ENCODE data around the gene SMAD2. TPM values are rescaled to one million over a fixed set of nuclear protein-coding genes. Genes with fewer than 3 reads are reported as not detected.

SMAD2 gene
- polyA plus RNA-seq, 1 experiment, result 95.8 TPM

DNA sequence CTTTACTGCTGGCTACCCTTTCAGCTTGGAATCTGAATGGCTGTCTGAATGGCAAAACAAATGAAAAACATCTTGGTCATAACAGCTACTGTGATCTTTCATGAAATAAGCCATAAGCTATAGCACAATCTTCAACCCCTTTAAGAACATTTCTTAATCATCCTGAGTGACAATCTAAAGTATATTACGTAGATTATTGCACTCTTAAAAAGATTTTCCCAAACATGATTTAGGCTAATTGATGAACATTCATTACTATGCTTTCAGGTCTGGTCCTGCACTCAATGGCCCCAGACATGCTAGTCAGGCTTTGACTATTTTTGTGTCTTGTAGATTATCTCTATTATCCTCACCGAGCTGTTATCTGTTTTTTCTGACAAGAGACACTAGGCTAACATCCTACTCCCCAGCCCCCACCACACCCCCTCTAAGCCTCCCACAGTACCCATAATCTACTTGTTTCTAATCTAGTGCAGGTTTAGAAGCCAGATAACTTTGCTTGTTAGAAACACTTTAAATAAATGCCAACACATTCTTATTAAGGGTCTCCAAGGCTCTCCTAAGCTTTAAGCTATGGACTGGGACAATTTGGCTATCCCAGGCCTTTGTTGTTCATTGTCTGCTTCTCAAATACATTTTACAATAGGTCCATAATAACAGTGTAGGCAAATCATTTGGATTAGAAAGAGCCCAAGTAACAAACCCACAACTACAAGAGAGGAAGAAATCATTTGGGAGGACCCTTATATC lies 4.2 kb downstream of the SMAD2 start:
- H3K27ac ChIP-seq (ENCODE audit: low read depth, low read length), result no peak overlapping the region
- no peak for DNase-seq (ENCODE audit: low read depth, low spot score)
- H3K9me3 ChIP-seq (ENCODE audit: control insufficient read depth, insufficient read depth, low read length), result no peaks in the 10 kb centered on the region; the same call in 1 of the 2 replicates
- no peak overlapping the region for H3K4me3 ChIP-seq (ENCODE audit: low read depth, low read length)
- POLR2A ChIA-PET, result no interaction called here
- CTCF ChIA-PET, result no interaction called here
- TF ChIP-seq CTCF (IDR thresholded peaks at IDR 0.05; ENCODE audit: low read depth, low read length), result no peak
- H3K27me3 ChIP-seq (ENCODE audit: control insufficient read depth, insufficient read depth, low read length), result no peaks in the 10 kb centered on the region

- POLR2A ChIA-PET, result no interaction called here
- CTCF ChIA-PET, result no interaction called here
- H3K27me3 ChIP-seq (ENCODE audit: control insufficient read depth, insufficient read depth, low read length), result no peaks in the 10 kb centered on the region
- H3K9me3 ChIP-seq (ENCODE audit: control insufficient read depth, insufficient read depth, low read length), result no peaks in the 10 kb centered on the region
- no peak for TF ChIP-seq CTCF (IDR thresholded peaks at IDR 0.05; ENCODE audit: low read depth, low read length)
- DNase-seq (ENCODE audit: low read depth, low spot score), result no peak
- no peak overlapping the region for H3K27ac ChIP-seq (ENCODE audit: low read depth, low read length)
- no peak overlapping the region for H3K4me3 ChIP-seq (ENCODE audit: low read depth, low read length)
Measured at GRCh38 chr18:47919916-47920315, 10.5 kb downstream of the SMAD2 start.

DNA sequence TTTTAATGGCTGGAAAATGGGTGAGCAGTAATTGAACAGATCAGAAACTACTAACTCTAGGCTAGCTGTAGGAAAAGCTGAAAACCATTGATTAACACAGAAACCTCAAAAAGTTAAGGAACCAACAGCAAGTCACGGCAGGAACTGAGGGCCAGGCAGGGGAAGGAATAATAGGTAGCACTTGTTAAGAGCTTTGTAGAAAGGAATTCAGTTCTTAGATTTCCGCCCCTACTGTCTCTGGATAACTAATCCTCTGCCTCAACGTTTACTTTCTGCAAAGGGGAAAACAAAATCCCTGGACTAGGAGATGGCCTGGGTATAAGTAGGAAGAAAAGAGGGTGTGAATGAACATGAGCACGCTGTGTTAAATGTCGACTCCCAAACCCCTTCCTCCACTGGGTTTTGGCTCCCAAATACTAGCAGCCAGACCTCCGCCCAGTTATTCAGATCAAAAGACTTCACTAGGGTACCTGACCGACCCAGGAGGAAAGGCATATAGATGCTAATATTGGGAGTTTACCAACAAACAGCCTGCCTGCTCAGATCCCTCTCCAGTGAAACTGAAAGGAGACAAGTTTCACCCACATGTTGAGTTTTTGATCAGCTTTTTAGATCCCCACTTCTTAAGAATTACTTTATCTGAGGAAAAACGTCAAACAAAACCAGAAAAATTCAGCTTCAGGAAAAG lies 12.4 kb downstream of the SMAD2 start:
- H3K4me3 ChIP-seq (ENCODE audit: low read depth, low read length), result no peak overlapping the region
- no peak for DNase-seq (ENCODE audit: low read depth, low spot score)
- ChIA-PET CTCF (no interaction called here), POLR2A (no interaction called here)
- H3K27me3 ChIP-seq (ENCODE audit: control insufficient read depth, insufficient read depth, low read length), result no peaks in the 10 kb centered on the region
- H3K27ac ChIP-seq (ENCODE audit: low read depth, low read length), result no peak overlapping the region
- no peaks in the 10 kb centered on the region for H3K9me3 ChIP-seq (ENCODE audit: control insufficient read depth, insufficient read depth, low read length)
- TF ChIP-seq CTCF (IDR thresholded peaks at IDR 0.05; ENCODE audit: low read depth, low read length), result no peak

DNA sequence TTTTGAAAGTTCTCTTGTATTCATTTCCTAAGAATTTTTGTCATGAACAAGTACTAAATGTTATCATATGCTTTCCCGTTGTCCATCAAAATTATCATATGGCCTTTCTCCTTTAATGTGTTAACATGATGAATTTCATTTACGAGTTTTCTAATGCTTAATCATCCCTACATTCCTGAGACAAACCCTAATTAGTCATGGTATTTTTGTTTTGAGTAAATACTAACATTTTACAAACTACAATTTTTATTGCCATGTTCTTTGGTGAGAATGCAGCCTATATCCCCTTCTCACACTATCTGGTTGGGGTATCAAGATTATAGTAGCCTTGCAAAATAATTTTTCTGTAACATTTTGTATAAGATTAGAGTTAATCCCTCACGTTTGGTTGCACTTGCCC lies 14.5 kb downstream of the SMAD2 start:
- TF ChIP-seq CTCF (IDR thresholded peaks at IDR 0.05; ENCODE audit: low read depth, low read length), result no peak
- POLR2A ChIA-PET, result no interaction called here
- H3K27me3 ChIP-seq (ENCODE audit: control insufficient read depth, insufficient read depth, low read length), result no peaks in the 10 kb centered on the region
- no peak overlapping the region for H3K27ac ChIP-seq (ENCODE audit: low read depth, low read length)
- no peak for DNase-seq (ENCODE audit: low read depth, low spot score)
- CTCF ChIA-PET, result no interaction called here
- H3K9me3 ChIP-seq (ENCODE audit: control insufficient read depth, insufficient read depth, low read length), result no peaks in the 10 kb centered on the region
- H3K4me3 ChIP-seq (ENCODE audit: low read depth, low read length), result no peak overlapping the region

DNA sequence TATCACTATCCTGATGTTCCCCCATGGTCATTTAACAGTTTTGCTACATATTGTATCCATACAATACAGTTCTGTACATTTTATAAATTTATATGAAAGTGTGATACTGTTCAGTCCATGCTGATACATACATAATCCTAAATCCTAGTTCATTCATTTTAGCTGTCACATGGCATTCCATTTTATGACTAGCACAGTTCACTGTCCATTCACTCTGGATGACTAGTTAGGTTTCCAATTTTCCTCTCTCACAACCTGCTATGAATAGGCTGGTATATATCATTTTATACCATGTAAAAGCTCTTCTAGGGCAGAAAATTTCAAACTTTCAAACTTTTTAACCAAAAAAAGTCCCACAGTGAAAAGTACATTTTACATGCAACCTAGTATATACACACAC lies 15.2 kb downstream of the SMAD2 start:
- Histone ChIP-seq H3K27ac (ENCODE audit: low read depth, low read length) (no peak overlapping the region), H3K4me3 (ENCODE audit: low read depth, low read length) (no peak overlapping the region), H3K27me3 (ENCODE audit: control insufficient read depth, insufficient read depth, low read length) (no peaks in the 10 kb centered on the region), H3K9me3 (ENCODE audit: control insufficient read depth, insufficient read depth, low read length) (no peaks in the 10 kb centered on the region)
- POLR2A ChIA-PET, result interaction anchor here (0.6 kb wide), 2 partner anchors 16 to 708 kb away, joined by 4 to 8 read pairs; no protein-coding TSS in a partner anchor
- no peak for DNase-seq (ENCODE audit: low read depth, low spot score)
- TF ChIP-seq CTCF (IDR thresholded peaks at IDR 0.05; ENCODE audit: low read depth, low read length), result no peak
- CTCF ChIA-PET, result interaction anchor here (1.6 kb wide), 1 partner anchor 13 kb away, joined by 3 read pairs; no protein-coding TSS in a partner anchor
